HG03108 (cell line): Measurements from ENCODE around the gene C5orf63.
A peak's percentile ranks its signal among the peaks of the same experiment; 100 is the strongest.
"Not testable (repeated sequence)": the region's sequence is repeated elsewhere in the genome, so short reads cannot be mapped to it uniquely, and the experiment has no call there.

ENCODE experiments used
- ATAC-seq: cut with Tn5 transposase; IDR thresholded peaks from one replicate; pipeline ENCODE4 v1.9.1; 2021; ENCODE audit warnings: moderate library complexity; ENCODE audit not compliant: unreplicated experiment

Gene C5orf63

DNA sequence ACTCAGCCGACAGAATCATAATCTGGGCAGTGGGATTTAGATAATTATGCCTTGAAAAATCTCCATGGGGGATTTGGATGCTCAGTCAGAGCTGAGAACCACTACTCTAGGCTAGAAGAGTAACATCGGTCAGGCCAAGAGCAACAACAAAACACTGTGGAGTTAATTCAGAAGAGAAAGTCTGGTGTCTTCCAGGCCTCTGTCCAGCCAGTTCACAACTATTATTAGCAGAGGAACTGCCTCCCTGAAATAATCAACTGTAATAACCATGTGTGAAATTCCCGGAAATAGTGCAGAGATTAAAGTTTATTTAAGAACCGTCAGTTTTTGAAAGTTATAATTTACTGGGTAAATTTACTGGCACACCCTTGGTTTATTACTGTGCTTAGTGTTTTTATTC, 34.8 kb downstream of the C5orf63 start:
- ATAC-seq, result no peak

DNA sequence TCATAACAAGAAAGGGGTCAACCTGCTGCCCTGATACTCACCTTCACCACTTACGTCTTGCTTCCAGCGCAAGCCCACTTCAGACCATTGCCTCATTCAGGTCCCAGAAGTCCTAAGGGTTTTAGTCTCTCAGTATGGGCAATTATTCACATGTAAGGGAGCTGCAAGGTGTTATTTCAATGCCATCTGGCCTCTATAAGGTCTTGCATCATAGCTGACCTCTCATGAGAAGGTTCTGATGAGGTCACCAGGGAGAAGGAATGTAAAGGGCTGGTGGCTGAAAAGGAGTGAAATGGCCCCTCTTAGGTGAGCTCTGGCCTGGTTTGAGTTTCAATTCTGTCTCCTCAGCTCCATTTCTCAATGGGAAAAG, 41.5 kb downstream of the C5orf63 start:
- no peak for ATAC-seq

DNA sequence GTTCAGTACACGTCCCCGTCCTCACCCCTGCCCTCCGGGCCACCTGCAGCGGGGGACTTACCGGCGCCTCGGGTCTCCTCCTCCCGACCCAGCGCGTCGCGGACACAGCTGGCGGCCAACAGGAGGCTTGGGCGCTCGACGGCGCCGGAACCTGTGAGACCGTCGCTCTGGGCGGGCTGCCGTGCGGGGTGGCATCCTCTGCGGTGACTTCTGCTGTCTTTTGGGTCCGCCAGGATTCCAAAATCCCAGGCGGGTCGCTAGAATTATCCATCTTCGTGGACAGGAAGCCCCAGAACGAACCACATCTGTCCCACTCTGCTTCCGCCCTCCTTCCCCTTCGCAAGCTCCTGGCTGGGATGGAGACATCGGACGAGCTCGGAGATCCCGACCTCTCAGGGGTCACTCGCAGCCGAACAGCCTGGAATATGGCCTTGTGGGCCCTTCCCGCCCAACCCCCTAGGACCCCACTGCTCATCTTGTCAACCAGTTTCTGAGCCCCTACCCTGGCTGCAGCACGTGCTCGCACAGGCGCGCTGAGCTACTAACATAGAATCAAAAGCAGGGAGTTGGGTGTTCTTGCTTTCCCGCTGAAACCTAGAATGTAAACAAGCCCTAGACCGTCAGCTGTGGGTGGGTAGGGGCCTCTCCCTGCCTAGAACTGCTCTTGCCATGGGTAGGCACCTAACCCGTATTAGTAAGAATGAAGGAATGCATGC, 42.0 kb downstream of the C5orf63 start:
- no peak for ATAC-seq

DNA sequence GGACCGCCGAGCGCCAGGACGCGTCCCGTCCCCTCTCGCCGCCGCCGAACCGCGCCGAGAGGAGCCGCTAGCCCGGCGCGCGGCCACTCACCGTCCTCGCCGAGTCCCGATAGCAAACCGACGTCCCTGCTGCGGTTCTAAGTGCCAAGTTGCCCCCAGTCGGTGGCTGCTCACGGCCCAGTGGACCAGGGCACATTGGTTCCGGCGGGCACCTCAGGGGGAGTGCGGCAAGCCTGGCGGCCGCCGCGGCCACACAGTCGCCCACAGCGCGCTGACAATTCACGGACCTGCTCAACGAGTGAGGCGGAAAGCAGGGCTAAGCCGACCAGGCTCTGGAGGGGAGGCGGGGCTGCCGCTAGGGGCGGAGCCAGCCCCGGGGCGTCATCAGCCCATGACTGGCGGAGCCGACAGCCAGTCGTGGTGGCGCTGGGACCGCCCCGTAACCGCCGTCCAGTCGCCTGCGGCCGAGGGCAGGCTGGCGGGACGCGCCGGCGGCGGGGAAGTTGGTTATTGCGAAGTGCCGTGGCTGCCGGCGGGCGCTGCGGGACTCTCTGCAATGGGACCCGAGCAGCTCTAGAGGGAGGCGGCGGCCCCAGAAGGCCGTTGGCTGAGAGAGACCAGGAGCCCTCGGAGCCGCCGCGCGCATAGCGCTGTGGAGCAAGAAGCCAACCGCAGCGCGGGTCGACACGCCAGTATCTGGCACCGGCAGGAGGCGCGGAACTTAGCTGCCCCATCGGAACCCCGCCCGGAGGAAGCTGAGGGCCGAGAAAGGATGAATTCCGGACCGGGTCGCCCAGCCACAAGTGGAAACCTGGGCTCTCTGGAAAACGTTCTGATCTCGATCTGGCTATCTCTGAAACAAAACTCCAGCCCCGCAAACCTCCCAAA, 42.8 kb downstream of the C5orf63 start, which contains the start of gene MARCHF3:
MARCHF3 (minus strand) TSS at position 300 of the 888 bp plus-strand sequence. CDS start 112,387 bp downstream, outside the sequence.
- ATAC-seq, result peak; percentile 95

- ATAC-seq, result peak; percentile 3
Measured at GRCh38 chr5:127029581-127030258, 43.6 kb downstream of the C5orf63 start.

DNA sequence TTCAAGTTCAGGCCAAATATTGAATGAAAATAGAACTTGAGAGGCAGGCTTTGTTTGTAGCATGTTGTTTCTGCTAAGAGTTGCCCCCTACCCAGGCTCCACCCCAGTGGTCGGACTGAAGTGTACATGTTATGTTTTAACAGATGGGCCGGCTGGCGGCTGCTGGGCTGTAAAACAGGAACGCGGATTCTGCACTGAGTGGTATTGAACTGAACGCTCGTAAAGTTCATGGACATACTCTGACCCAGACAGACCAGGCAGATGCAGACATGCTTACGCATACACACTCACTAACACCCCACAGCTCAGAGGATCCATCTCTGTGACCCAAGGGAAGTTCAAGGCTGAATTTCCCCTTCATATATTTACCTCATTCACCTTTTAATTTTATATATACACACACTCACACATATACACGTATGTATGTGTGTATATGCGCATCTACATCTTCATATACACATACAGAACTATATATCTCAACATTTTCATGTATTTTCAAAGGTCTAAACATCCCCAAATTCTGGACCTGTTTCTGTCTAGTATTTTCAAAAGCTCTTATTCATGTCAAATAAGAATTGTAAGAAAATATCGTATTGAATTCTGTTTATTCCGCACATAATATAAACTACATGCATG, 44.4 kb downstream of the C5orf63 start:
- ATAC-seq, result no peak

DNA sequence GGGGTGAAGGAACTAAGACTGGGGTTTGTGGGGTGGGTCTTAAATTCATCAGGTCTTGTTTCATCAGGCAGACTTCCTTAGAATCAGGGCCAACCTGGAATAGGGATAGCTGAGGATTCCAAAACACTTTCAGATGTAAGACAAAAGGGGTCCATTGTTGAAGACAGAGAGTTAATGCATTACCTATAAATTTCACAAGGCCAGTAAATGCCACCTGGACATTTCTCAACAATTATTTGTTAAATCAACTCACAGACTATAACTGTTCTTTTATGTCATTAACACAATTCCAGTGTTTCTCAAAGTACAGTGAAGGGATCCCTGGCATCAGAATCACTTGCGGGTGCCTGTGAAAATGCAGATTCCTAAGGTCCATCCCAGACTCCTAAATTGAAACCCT, 45.8 kb downstream of the C5orf63 start:
- ATAC-seq, result no peak

DNA sequence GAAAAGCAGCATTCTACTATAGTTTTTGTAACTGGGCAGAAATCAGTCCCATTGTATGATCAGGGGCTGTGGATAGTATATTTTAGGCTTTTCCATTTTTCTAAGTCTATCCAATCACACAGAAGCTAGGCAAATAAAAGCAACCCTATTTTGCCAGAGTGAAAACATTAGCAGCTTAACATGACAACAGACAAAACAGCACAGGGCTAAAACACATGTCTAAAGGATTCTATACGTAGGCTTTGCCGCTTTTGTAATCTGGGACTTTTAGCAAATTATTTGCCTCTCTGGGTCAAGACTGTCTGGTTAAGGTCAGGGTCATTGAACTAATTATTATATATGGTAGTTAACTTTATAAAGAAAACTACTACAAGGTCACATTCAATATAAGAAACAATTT, 47.1 kb downstream of the C5orf63 start:
- ATAC-seq, result no peak

GRCh38 chr5:127025467-127025866, 47.8 kb downstream of the C5orf63 start:
- no peak for ATAC-seq

DNA sequence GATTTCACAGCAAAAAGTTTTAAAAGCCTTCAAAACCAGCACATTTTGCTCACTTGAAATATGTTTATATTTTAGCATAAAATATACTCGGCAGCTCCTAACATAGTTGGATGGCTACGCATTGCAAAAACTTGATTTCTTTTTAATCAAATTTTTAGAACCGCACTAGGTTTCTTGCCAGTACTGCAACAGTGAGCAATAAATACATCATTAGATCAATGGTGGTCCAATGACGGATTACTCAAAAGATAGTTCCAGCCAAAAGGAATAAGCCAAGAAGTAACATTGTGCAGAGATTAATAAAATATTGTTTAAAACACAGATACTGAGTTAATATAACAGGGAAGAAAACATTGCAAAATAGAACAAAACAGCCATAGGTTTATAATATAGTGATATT, 48.5 kb downstream of the C5orf63 start:
- no peak for ATAC-seq

DNA sequence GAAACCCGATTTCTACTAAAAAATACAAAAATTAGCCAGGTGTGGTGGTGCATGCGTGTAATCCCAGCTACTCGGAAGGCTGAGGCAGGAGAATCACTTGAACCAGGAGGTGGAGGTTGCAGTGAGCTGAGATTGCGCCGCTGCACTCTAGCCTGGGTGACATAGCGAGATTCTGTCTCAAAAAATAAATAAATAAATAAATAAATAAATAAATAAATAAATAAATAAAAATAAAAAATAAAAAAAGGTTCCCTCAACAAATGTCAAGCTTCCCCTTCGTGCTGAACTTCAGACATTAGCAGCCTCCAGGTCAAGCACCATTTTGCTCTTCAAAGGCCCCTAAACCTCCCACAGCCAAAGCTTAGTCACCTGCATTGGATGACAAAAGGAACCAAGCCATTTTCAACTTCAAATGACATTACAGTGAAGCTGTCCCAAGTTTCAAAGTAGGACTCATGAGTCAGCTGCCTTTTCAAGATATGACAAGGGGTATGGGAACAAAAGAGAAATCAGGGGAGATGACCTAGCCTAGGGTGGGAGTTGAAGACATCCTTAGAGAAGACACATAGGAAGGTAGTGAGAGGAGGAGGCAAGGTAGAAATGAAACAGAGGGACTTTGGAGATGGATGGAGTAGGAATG, 49.6 kb downstream of the C5orf63 start:
- not testable (repeated sequence) for ATAC-seq

- ATAC-seq, result no peak
Measured at GRCh38 chr5:127022846-127023245, 50.5 kb downstream of the C5orf63 start.

GRCh38 chr5:127019928-127020327, 53.4 kb downstream of the C5orf63 start:
- ATAC-seq, result no peak

- not testable (repeated sequence) for ATAC-seq
Measured at GRCh38 chr5:127016722-127017121, 56.6 kb downstream of the C5orf63 start.

DNA sequence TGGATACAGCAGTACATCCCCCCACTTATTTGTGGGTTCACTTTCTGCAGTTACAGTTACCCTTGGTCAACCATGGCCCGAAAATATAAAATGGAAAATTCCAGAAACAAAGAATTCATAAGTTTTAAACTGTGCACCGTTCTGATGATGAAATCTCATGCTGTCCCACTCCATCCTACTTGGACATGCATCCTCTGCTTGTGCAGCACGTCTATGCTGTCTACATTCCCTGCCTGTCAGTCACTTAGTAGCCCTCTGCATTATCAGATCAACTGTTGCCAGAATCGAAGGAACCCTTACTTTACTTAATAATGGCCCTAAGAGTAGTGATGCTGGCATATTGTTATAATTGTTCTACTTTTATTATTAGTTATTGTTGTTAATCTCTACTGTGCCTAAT, 57.6 kb downstream of the C5orf63 start:
- ATAC-seq, result no peak

- ATAC-seq, result peak; percentile 47
Measured at GRCh38 chr5:127014573-127014972, 58.7 kb downstream of the C5orf63 start.

GRCh38 chr5:127013407-127013806, 59.9 kb downstream of the C5orf63 start:
- no peak for ATAC-seq

DNA sequence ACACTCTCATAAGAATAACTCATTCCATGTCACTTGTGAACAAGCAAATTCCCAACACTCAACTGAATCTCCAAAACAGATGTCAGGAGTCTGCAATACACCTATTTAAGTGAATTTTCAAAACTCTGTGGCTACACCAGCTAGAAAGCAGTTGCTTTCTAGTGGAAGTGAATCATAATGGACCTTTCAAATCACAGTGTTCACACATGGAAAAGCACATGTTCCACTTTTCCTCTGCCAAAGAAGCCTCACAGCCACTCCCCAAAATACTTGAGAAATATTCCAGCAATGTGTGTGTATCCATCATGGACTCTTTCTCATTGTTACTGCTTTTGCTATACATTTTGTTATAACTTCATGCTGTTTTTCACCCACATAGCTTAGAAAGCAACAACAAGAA, 60.4 kb downstream of the C5orf63 start:
- no peak for ATAC-seq

DNA sequence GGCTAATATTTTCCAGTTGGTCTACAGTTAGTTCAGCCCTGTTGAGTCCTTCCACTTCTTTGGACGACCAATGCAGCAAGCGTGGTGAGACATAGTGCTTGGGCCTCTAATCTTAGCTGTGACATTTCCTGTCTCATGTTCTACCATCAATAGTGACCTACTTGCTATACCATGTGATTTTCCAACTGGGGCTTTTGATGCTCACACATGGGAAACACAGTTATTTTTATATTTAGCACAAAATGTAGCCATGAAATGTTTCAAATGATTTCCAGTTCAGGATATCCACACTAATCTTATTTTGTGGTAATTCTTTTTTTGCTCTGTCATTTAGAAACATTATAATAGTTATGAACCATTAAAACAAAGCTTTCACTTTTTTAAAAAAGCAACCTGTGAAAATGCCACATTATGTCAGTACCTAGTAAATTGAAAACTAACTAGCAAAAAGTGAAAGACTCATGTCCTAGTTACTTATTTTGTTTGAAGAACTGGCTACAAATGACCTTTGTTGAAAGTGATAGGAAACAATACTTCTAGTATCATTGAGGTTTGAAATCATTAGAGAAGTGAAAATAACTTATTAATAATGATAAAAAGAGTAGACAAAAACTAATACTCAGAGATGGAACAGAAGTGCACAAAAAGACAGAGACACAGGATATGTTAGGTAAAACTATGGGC, 61.2 kb downstream of the C5orf63 start:
- peak; percentile 74 for ATAC-seq

DNA sequence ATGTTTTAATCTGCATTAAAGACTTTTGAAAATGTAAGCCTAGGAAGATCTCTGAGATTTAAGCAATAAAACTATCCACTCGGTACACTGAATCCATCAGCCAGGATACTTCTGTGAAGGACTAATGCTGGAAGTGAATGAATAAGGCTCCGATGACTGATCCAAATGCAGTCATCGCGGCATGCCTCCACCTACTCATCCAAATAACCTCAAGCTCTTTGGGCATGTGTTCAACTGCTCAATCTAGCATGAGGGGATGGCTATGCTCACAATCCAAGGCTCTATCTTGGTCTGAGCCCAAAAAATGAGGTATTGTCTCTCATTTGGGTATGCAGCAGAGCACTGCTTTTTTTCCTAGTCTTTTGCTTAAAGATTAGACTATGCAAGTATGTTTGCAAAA, 62.1 kb downstream of the C5orf63 start:
- no peak for ATAC-seq
